WI38 (cell line): ENCODE results near the gene CTDSPL.

Experiments used
- H3K4me3 ChIP-seq: 2 replicates; pipeline ENCODE4 v1.5.1; 2011; ENCODE audit warnings: low read depth, mild to moderate bottlenecking, control low read depth, low read length
- CTCF ChIP-seq: IDR thresholded peaks from 2 replicates; pipeline ENCODE4 v1.5.1; 2012; ENCODE audit warnings: low read depth, mild to moderate bottlenecking, control low read depth, low read length

Gene CTDSPL

GRCh38 chr3:37853691-37854413 lies 7.8 kb upstream of the CTDSPL start:
- H3K4me3 ChIP-seq = no peak overlapping the region
- no peak for TF ChIP-seq CTCF

GRCh38 chr3:37855363-37855970 lies 6.2 kb upstream of the CTDSPL start:
- peak; percentile 70 for TF ChIP-seq CTCF

GRCh38 chr3:37856381-37856780 lies 5.3 kb upstream of the CTDSPL start:
- no peak for TF ChIP-seq CTCF

More at GRCh38 chr3:37855363-37855970, 6.2 kb upstream of the CTDSPL start:
- no peak overlapping the region for H3K4me3 ChIP-seq

GRCh38 chr3:37858742-37859141 lies 2.9 kb upstream of the CTDSPL start:
- no peak for TF ChIP-seq CTCF
- no peak overlapping the region for H3K4me3 ChIP-seq

More at GRCh38 chr3:37856381-37856780, 5.3 kb upstream of the CTDSPL start:
- no peak overlapping the region for H3K4me3 ChIP-seq

- no peak overlapping the region for H3K4me3 ChIP-seq
Observed at GRCh38 chr3:37859354-37859753, 2.3 kb upstream of the CTDSPL start.

GRCh38 chr3:37859908-37860199 lies 1.8 kb upstream of the CTDSPL start:
- H3K4me3 ChIP-seq = no peak overlapping the region
- TF ChIP-seq CTCF = no peak

More at GRCh38 chr3:37859354-37859753, 2.3 kb upstream of the CTDSPL start:
- no peak for TF ChIP-seq CTCF

- peak overlapping the region; percentile 71 for H3K4me3 ChIP-seq
- no peak for TF ChIP-seq CTCF
Observed at GRCh38 chr3:37862219-37862902, 681 bp downstream of the CTDSPL start.
